B cell (primary cell): Measurements from ENCODE around the gene TOR1A. TPM values are rescaled to one million over a fixed set of nuclear protein-coding genes. Genes with fewer than 3 reads are reported as not detected.
A peak's percentile ranks its signal among the peaks of the same experiment; 100 is the strongest.

ENCODE experiments used
- ATAC-seq: fragments of 200-7000 bp; cut with Tn5 transposase; one replicate; pipeline ENCODE4 v1.10.0; 2021; ENCODE audit warnings: low read depth, mild to moderate bottlenecking, moderate number of reproducible peaks, moderate library complexity
- CTCF ChIA-PET: fragments of 350-600 bp; sonication (Branson Sonifier 250); formaldehyde crosslinking; loops from one replicate; lab custom pipeline; 2021; ENCODE audit warnings: antibody characterized with exemption, inconsistent platforms; lab: Charles Lee
- POLR2A ChIA-PET: fragments of 350-600 bp; sonication (Branson Sonifier 250); formaldehyde crosslinking; loops from one replicate; lab custom pipeline; 2021; ENCODE audit warnings: antibody characterized with exemption; lab: Charles Lee
- DNase-seq: peaks from one replicate; pipeline ENCODE4 v3.0.0; 2013
- H2AFZ ChIP-seq: 2 replicates; pipeline ENCODE4 v1.6.1; 2012; ENCODE audit warnings: mild to moderate bottlenecking, low read depth, low read length; ENCODE audit not compliant: insufficient read depth, poor library complexity, severe bottlenecking
- H3K27ac ChIP-seq, 2 donors: 1 replicate in 1 of 2; 2 replicates in 1 of 2; pipeline ENCODE4 v1.5.1; 2012 to 2013; ENCODE audit warnings: low read length in 2 of 2, mild to moderate bottlenecking in 2 of 2, moderate library complexity in 1 of 2
- H3K27me3 ChIP-seq, 4 experiments: fragments of 200-600 bp in 1 of 4; sonication (generic) in 1 of 4; replicated peaks in 1 of 4; 1 replicate in 2 of 4; 2 replicates in 2 of 4; pipeline versions ENCODE4 v1.6.1 to v1.7.0; 2013 to 2016; ENCODE audit warnings: low read length in 3 of 4, mild to moderate bottlenecking in 2 of 4, mixed read lengths in 1 of 4, moderate library complexity in 1 of 4; ENCODE audit not compliant: insufficient read depth in 4 of 4, control insufficient read depth in 3 of 4; ENCODE audit errors: control extremely low read depth in 1 of 4
- H3K36me3 ChIP-seq, 2 experiments: replicated peaks in 1 of 2; 1 replicate in 1 of 2; 2 replicates in 1 of 2; pipeline versions ENCODE4 v1.6.1 to v1.7.1; 2013; ENCODE audit warnings: low read length in 1 of 2; ENCODE audit not compliant: insufficient read depth in 2 of 2, control insufficient read depth in 1 of 2; ENCODE audit errors: control extremely low read depth in 1 of 2, extremely low read depth in 1 of 2
- H3K4me1 ChIP-seq, 2 donors: fragments of 200-600 bp in 1 of 2; sonication (generic) in 1 of 2; 1 replicate in 1 of 2; 2 replicates in 1 of 2; pipeline versions ENCODE4 v1.5.1 to v1.6.1; 2013 to 2017; ENCODE audit warnings: low read length in 2 of 2; ENCODE audit not compliant: control insufficient read depth in 2 of 2, insufficient read depth in 2 of 2
- H3K4me2 ChIP-seq: replicated peaks from 2 replicates; pipeline ENCODE3; 2012; ENCODE audit warnings: mild to moderate bottlenecking, low read depth, low read length; ENCODE audit not compliant: poor library complexity, severe bottlenecking
- H3K4me3 ChIP-seq, 5 experiments: fragments of 200-600 bp in 1 of 5; sonication (generic) in 1 of 5; 1 replicate in 3 of 5; 2 replicates in 2 of 5; pipeline versions ENCODE4 v1.5.1 to v1.7.0; 2011 to 2016; ENCODE audit warnings: low read length in 4 of 5, mild to moderate bottlenecking in 4 of 5, low read depth in 2 of 5, control low read depth in 1 of 5, moderate library complexity in 1 of 5; ENCODE audit not compliant: insufficient read depth in 1 of 5; ENCODE audit errors: control extremely low read depth in 1 of 5, extremely low read depth in 1 of 5
- H3K79me2 ChIP-seq: fragments of 200-600 bp; sonication (generic); one replicate; pipeline ENCODE4 v1.6.0; 2016; ENCODE audit warnings: low read length; ENCODE audit not compliant: control insufficient read depth, insufficient read depth
- H3K9ac ChIP-seq: fragments of 200-600 bp; sonication (generic); 2 replicates; pipeline ENCODE4 v1.6.1; 2017; ENCODE audit warnings: mild to moderate bottlenecking, low read length, moderate library complexity
- H3K9me3 ChIP-seq, 3 donors: one replicate each; pipeline versions ENCODE4 v1.6.1 to v1.7.1; 2013; ENCODE audit warnings: low read length in 2 of 3; ENCODE audit not compliant: control insufficient read depth in 2 of 3, insufficient read depth in 1 of 3; ENCODE audit errors: control extremely low read depth in 1 of 3
- H4K20me1 ChIP-seq: 2 replicates; pipeline ENCODE4 v1.6.0; 2012; ENCODE audit warnings: mild to moderate bottlenecking, low read length; ENCODE audit not compliant: insufficient read depth, control insufficient read depth, poor library complexity, severe bottlenecking
- H3K27ac Mint-ChIP-seq: one replicate; pipeline ENCODE4 v1.8.0; 2021; ENCODE audit warnings: mixed read lengths
- H3K27me3 Mint-ChIP-seq: one replicate; pipeline ENCODE4 v1.8.0; 2021; ENCODE audit warnings: mixed read lengths
- H3K4me1 Mint-ChIP-seq: one replicate; pipeline ENCODE4 v1.8.0; 2021; ENCODE audit warnings: mixed read lengths
- H3K4me3 Mint-ChIP-seq: one replicate; pipeline ENCODE4 v1.8.0; 2021; ENCODE audit warnings: mixed read lengths
- H3K9me3 Mint-ChIP-seq: one replicate; pipeline ENCODE4 v1.8.0; 2022; ENCODE audit warnings: mixed read lengths; ENCODE audit not compliant: insufficient read depth
- CTCF ChIP-seq: fragments of 200-600 bp; IDR thresholded peaks from one replicate; pipeline ENCODE4 v1.8.0; 2022; ENCODE audit warnings: antibody characterized with exemption, mild to moderate bottlenecking
- EZH2 ChIP-seq: IDR thresholded peaks from 2 replicates; pipeline ENCODE4 v1.6.1; 2012; ENCODE audit warnings: borderline replicate concordance, low read depth, mild to moderate bottlenecking, moderate library complexity, low read length; ENCODE audit not compliant: insufficient read depth, poor library complexity, severe bottlenecking
- WGBS: methylation state at CpG from one replicate; pipeline ENCODE4 v1.1.5; 2013; ENCODE audit warnings: missing lambda C conversion rate; ENCODE audit not compliant: insufficient coverage; 5-methylcytosine and 5-hydroxymethylcytosine counted together
- intact Hi-C: fragments of 100-400 bp; cut with micrococcal nuclease; formaldehyde crosslinking; loops from one replicate; pipeline ENCODE4 v1.10.0; 2022
- polyA plus RNA-seq: library from polyadenylated mRNA; depleted of rRNA; stranded (reverse); fragments of >200 nt; gene quantifications from 2 replicates; pipeline ENCODE4 v1.2.3, GENCODE V29; 2012
- total RNA-seq, 2 donors: library from RNA; stranded (reverse); fragments of 120-200 nt in 1 of 2; gene quantifications; 1 replicate in 1 of 2; 2 replicates in 1 of 2; pipeline versions ENCODE4 v1.2.3 to v1.2.4, GENCODE V29; 2013 to 2022

TOR1A gene
- total and polyA plus RNA-seq, 2 donors (not counting 1 experiment from before 2014, with no cell fraction given), result 28.6 to 30.3 TPM

DNA sequence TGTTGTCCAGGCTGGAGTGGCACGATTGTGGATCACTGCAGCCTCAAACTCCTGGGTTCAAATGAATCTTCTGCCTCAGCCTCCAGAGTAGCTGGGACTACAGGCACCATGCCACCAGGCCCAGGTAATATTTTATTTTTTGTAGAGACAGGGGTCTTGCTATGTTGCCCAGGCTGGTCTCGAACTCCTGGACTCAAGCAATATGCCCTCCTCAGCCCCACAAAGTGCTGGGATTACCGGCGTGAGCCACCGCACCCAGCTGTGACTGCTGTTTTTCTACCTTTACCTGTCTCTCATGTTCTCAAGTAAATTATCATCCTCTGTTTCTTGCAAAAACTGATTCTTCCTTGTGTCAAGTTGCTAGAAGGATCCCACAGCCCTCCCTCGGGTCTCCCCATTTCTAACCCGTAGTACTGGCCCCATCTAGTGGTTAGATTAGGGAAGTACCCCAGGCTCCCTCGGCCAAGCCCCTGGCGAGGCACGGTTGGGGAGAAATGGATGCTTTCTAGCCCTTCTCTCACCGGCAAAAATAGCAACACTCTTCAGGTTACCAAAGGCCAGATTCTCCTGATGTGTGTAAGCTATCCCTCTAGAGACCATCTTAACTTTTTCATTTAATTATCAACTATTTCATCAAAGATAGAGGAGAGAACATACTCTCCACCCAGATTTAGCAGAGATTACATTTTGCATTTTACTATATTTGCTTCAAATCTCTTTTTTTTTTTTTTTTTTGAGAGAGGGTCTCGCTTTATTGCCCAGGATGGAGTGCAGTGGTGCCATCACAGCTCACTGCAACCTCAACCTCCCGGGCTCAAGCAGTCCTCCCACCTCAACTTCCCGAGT, 40.2 kb downstream of the TOR1A start:
- no peaks in the 10 kb centered on the region for H3K4me1 Mint-ChIP-seq
- no peaks in the 10 kb centered on the region for H4K20me1 ChIP-seq
- TF ChIP-seq EZH2 (no peak), CTCF (peak; percentile 89)
- H3K9me3 Mint-ChIP-seq, result no peaks in the 10 kb centered on the region
- no peak overlapping the region for H3K27ac ChIP-seq
- H3K9me3 ChIP-seq, result no peaks in the 10 kb centered on the region
- ChIA-PET CTCF (interaction anchor here (0.6 to 6.3 kb wide), 22 partner anchors 9 to 1770 kb away, joined by 3 to 67 read pairs (median 4); partner anchors contain the start of gene NTMT1), POLR2A (interaction anchor here (0.7 kb wide), 1 partner anchor 643 kb away, joined by 4 read pairs; no protein-coding TSS in a partner anchor)
- no peaks in the 10 kb centered on the region for H3K36me3 ChIP-seq
- H3K27ac Mint-ChIP-seq, result no peak overlapping the region
- peak; percentile 81 for DNase-seq
- H3K27me3 Mint-ChIP-seq, result peaks cover 19% of the 10 kb centered on the region
- H3K79me2 ChIP-seq, result no peaks in the 10 kb centered on the region
- H2AFZ ChIP-seq, result peak overlapping the region; percentile 16
- 59% methylated on average over 5 of the region's 14 CpGs for WGBS
- H3K4me3 Mint-ChIP-seq, result no peak overlapping the region
- H3K4me2 ChIP-seq, result no peak overlapping the region
- H3K4me1 ChIP-seq, result no peaks in the 10 kb centered on the region
- intact Hi-C loops, result loop anchor here (1.0 to 5.0 kb wide), 4 partner anchors 46 to 156 kb away; partner anchors contain the start of genes ASB6 and NTMT1
- H3K27me3 ChIP-seq, result peaks cover 0 to 19% (median 1%) of the 10 kb centered on the region in 4 experiments
- peak; percentile 99 for ATAC-seq
- no peak overlapping the region for H3K4me3 ChIP-seq
- no peak overlapping the region for H3K9ac ChIP-seq

DNA sequence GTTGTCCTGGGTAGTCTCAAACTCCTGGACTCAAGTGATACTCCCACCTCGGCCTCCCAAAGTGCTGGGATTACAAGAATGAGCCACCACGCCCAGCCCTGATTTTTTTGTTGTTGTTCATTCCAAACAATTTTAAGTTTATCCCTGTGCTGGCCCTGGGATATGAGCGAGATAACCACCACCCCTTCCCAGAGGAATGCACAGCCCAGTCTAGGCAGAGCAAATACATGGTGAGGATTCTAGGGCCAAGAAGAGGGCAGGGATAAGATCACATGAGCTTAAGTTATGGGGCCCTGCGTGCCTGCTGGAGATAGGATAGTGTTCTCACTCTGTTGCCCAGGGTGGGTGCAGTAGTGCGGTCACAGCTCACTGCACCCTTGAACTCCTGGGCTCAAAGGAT, 42.0 kb downstream of the TOR1A start:
- Histone ChIP-seq H3K4me1 (no peaks in the 10 kb centered on the region), H3K4me2 (no peak overlapping the region), H3K36me3 (no peaks in the 10 kb centered on the region), H2AFZ (no peak overlapping the region), H3K9ac (no peak overlapping the region), H3K27ac (no peak overlapping the region), H4K20me1 (no peaks in the 10 kb centered on the region), H3K9me3 (no peaks in the 10 kb centered on the region), H3K4me3 (no peak overlapping the region), H3K27me3 (peaks cover 0 to 25% (median 4%) of the 10 kb centered on the region in 4 experiments), H3K79me2 (no peaks in the 10 kb centered on the region)
- ChIA-PET CTCF (interaction anchor here (0.7 to 6.3 kb wide), 8 partner anchors 10 to 651 kb away, joined by 3 to 67 read pairs (median 4); no protein-coding TSS in a partner anchor), POLR2A (no interaction called here)
- Mint-ChIP-seq H3K4me3 (no peak overlapping the region), H3K27ac (no peak overlapping the region), H3K4me1 (no peaks in the 10 kb centered on the region), H3K9me3 (no peaks in the 10 kb centered on the region), H3K27me3 (peaks cover 21% of the 10 kb centered on the region)
- intact Hi-C loops, result loop anchor here (5.0 kb wide), 1 partner anchor 155 kb away; the partner anchor contains the start of gene NTMT1
- TF ChIP-seq EZH2, result no peak
- no peak for TF ChIP-seq CTCF
- 95% methylated on average over 3 of the region's 5 CpGs for WGBS
- DNase-seq (no peak), ATAC-seq (no peak)
